Left ventricle myocardium superior (tissue), 1 donor: ENCODE data around the gene GLYR1. TPM values are rescaled to one million over a fixed set of nuclear protein-coding genes. Genes with fewer than 3 reads are reported as not detected.
A peak's percentile ranks its signal among the peaks of the same experiment; 100 is the strongest.

Source experiments
- ATAC-seq: fragments of 200-7000 bp; cut with Tn5 transposase; one replicate; pipeline ENCODE4 v1.9.1; 2020; ENCODE audit warnings: mild to moderate bottlenecking, moderate library complexity
- DNase-seq: peaks from one replicate; pipeline ENCODE4 v3.0.0-alpha.2; 2020
- intact Hi-C: fragments of 100-400 bp; cut with micrococcal nuclease; formaldehyde crosslinking; loops from one replicate; pipeline ENCODE4 v1.11.0; 2022
- total RNA-seq: library from RNA; stranded (reverse); fragmentation: NEBNext Ultra II Directional; extraction: Animal tissue kit (Norgen Biotek cat#: 25700); gene quantifications from one replicate; pipeline ENCODE4 v1.2.1, GENCODE V29; 2021
- donor health status: DM: no; HTN: yes; CAD: no; lungs with severe emphysema.

GLYR1 gene
- total RNA-seq, 1 donor from 2014 or later = 102 TPM

GRCh38 chr16:4777339-4778049 lies 69.6 kb downstream of the GLYR1 start:
- intact Hi-C loops = no loop called here
- DNase-seq (no peak), ATAC-seq (no peak)

GRCh38 chr16:4776141-4776705 lies 70.9 kb downstream of the GLYR1 start:
- intact Hi-C loops = no loop called here
- ATAC-seq = no peak

GRCh38 chr16:4775005-4775404 lies 72.1 kb downstream of the GLYR1 start:
- ATAC-seq (no peak), DNase-seq (no peak)
- intact Hi-C loops = no loop called here

More at GRCh38 chr16:4776141-4776705, 70.9 kb downstream of the GLYR1 start:
- DNase-seq = no peak

GRCh38 chr16:4772351-4772750 lies 74.7 kb downstream of the GLYR1 start:
- ATAC-seq (no peak), DNase-seq (no peak)
- intact Hi-C loops = no loop called here

- DNase-seq (no peak), ATAC-seq (no peak)
- intact Hi-C loops = no loop called here
Measured at GRCh38 chr16:4771646-4772045, 75.4 kb downstream of the GLYR1 start.

GRCh38 chr16:4769306-4769638 lies 77.8 kb downstream of the GLYR1 start:
- ATAC-seq (no peak), DNase-seq (no peak)
- intact Hi-C loops = no loop called here

- intact Hi-C loops = no loop called here
- ATAC-seq (peak; percentile 92), DNase-seq (peak; percentile 99)
Measured at GRCh38 chr16:4768549-4769305, 78.4 kb downstream of the GLYR1 start.

- ATAC-seq (no peak), DNase-seq (no peak)
- intact Hi-C loops = no loop called here
Measured at GRCh38 chr16:4767872-4768548, 79.1 kb downstream of the GLYR1 start.

GRCh38 chr16:4766875-4767628 lies 80.0 kb downstream of the GLYR1 start, which contains the start of gene ZNF500:
Gene ZNF500, minus strand, starts transcription at chr16:4767162. Its CDS starts 1,184 bp downstream, at chr16:4765978.
- intact Hi-C loops = no loop called here
- DNase-seq (peak; percentile 100), ATAC-seq (peak; percentile 94)

GRCh38 chr16:4765511-4766474 lies 81.3 kb downstream of the GLYR1 start:
- ATAC-seq (no peak), DNase-seq (no peak)
- intact Hi-C loops = no loop called here

GRCh38 chr16:4763791-4764190 lies 83.3 kb downstream of the GLYR1 start:
- DNase-seq = no peak
- ATAC-seq = no peak
- intact Hi-C loops = no loop called here

GRCh38 chr16:4762205-4762604 lies 84.9 kb downstream of the GLYR1 start:
- DNase-seq (no peak), ATAC-seq (no peak)
- intact Hi-C loops = no loop called here

- ATAC-seq = no peak
- intact Hi-C loops = no loop called here
- no peak for DNase-seq
Measured at GRCh38 chr16:4760221-4760910, 86.7 kb downstream of the GLYR1 start.

- ATAC-seq (no peak), DNase-seq (no peak)
- intact Hi-C loops = no loop called here
Measured at GRCh38 chr16:4755687-4756086, 91.4 kb downstream of the GLYR1 start.

- DNase-seq (no peak), ATAC-seq (no peak)
- intact Hi-C loops = no loop called here
Measured at GRCh38 chr16:4754865-4755264, 92.2 kb downstream of the GLYR1 start.

GRCh38 chr16:4753227-4753626 lies 93.9 kb downstream of the GLYR1 start:
- ATAC-seq = no peak
- DNase-seq = no peak
- intact Hi-C loops = no loop called here
